HEK293 (cell line): ENCODE data around the gene IARS2.

Experiments used
- CTCF ChIA-PET: fragments of 350-600 bp; formaldehyde crosslinking; extraction: SDS; loops from one replicate; lab custom pipeline; 2021; ENCODE audit warnings: antibody characterized with exemption; lab: Yijun Ruan, JAX
- POLR2A ChIA-PET: fragments of 300-600 bp; formaldehyde crosslinking; extraction: SDS; loops from one replicate; lab custom pipeline; 2020; ENCODE audit warnings: antibody characterized with exemption, inconsistent platforms; lab: Yijun Ruan, JAX
- H3K27ac ChIP-seq: fragments of 200-500 bp; sonication (Bioruptor generic); 2 replicates; pipeline ENCODE4 v1.5.1; 2014; ENCODE audit warnings: low read depth, low read length, control low read depth, inconsistent platforms; ENCODE audit errors: extremely low read depth
- H3K36me3 ChIP-seq, 2 experiments: fragments of 200-500 bp in 1 of 2; sonication (Bioruptor generic) in 1 of 2; 1 replicate in 1 of 2; 2 replicates in 1 of 2; pipeline ENCODE4 v1.5.1; 2014 to 2017; ENCODE audit warnings: inconsistent platforms in 2 of 2, low read length in 2 of 2; ENCODE audit not compliant: control insufficient read depth in 2 of 2, insufficient read depth in 1 of 2
- H3K4me1 ChIP-seq: fragments of 200-500 bp; sonication (Bioruptor generic); 2 replicates; pipeline ENCODE4 v1.5.1; 2014; ENCODE audit warnings: mild to moderate bottlenecking, low read length, inconsistent platforms; ENCODE audit not compliant: control insufficient read depth, insufficient read depth
- H3K4me3 ChIP-seq: 2 replicates; pipeline ENCODE4 v1.5.1; 2011; ENCODE audit warnings: low read depth, mild to moderate bottlenecking, control low read depth, low read length, moderate library complexity
- H3K9me3 ChIP-seq: fragments of 200-500 bp; sonication (Bioruptor generic); 2 replicates; pipeline ENCODE4 v1.5.1; 2014; ENCODE audit warnings: low read depth, low read length, inconsistent platforms; ENCODE audit not compliant: control insufficient read depth, insufficient read depth
- BCL6B ChIP-seq: fragments of 450-650 bp; formaldehyde crosslinking; IDR thresholded peaks from 2 replicates; pipeline ENCODE4 v1.5.1; 2017; ENCODE audit warnings: missing biosample characterization, missing genetic modification characterization
- ELK4 ChIP-seq: IDR thresholded peaks from 2 replicates; pipeline ENCODE4 v1.6.1; 2011; ENCODE audit warnings: mild to moderate bottlenecking, low read depth, low read length, borderline replicate concordance
- GLI4 ChIP-seq: fragments of 450-650 bp; formaldehyde crosslinking; IDR thresholded peaks from 2 replicates; pipeline ENCODE4 v1.5.1; 2016; ENCODE audit warnings: missing biosample characterization, missing genetic modification characterization
- HIC1 ChIP-seq: fragments of 450-650 bp; formaldehyde crosslinking; IDR thresholded peaks from 2 replicates; pipeline ENCODE4 v1.5.1; 2016; ENCODE audit warnings: missing biosample characterization, missing genetic modification characterization
- KLF7 ChIP-seq: fragments of 450-650 bp; formaldehyde crosslinking; IDR thresholded peaks from 2 replicates; pipeline ENCODE4 v1.5.1; 2016; ENCODE audit warnings: missing biosample characterization, missing genetic modification characterization, borderline replicate concordance
- MZF1 ChIP-seq: fragments of 450-650 bp; formaldehyde crosslinking; IDR thresholded peaks from 2 replicates; pipeline ENCODE4 v1.5.1; 2017; ENCODE audit warnings: missing biosample characterization, missing genetic modification characterization, borderline replicate concordance
- TCF7L2 ChIP-seq: IDR thresholded peaks from 2 replicates; pipeline ENCODE4 v1.6.1; 2011; ENCODE audit warnings: low read depth, mild to moderate bottlenecking, inconsistent platforms, low read length, moderate library complexity, borderline replicate concordance
- ZFP69B ChIP-seq: fragments of 450-650 bp; formaldehyde crosslinking; IDR thresholded peaks from 2 replicates; pipeline ENCODE4 v1.5.1; 2016; ENCODE audit warnings: missing biosample characterization, missing genetic modification characterization
- ZNF114 ChIP-seq: fragments of 450-650 bp; formaldehyde crosslinking; IDR thresholded peaks from 2 replicates; pipeline ENCODE4 v1.5.0; 2017; ENCODE audit warnings: missing biosample characterization, missing genetic modification characterization
- ZNF132 ChIP-seq: fragments of 450-650 bp; formaldehyde crosslinking; IDR thresholded peaks from 2 replicates; pipeline ENCODE4 v1.5.1; 2017; ENCODE audit warnings: missing biosample characterization, missing genetic modification characterization, borderline replicate concordance
- ZNF19 ChIP-seq: fragments of 450-650 bp; formaldehyde crosslinking; IDR thresholded peaks from 2 replicates; pipeline ENCODE4; 2016; ENCODE audit warnings: missing biosample characterization, missing genetic modification characterization, low read depth
- ZNF214 ChIP-seq: fragments of 450-650 bp; formaldehyde crosslinking; IDR thresholded peaks from 2 replicates; pipeline ENCODE4 v1.5.1; 2017; ENCODE audit warnings: missing biosample characterization, mild to moderate bottlenecking, missing genetic modification characterization, borderline replicate concordance
- ZNF280D ChIP-seq: fragments of 450-650 bp; formaldehyde crosslinking; IDR thresholded peaks from 2 replicates; pipeline ENCODE4 v1.5.1; 2016; ENCODE audit warnings: missing biosample characterization, missing genetic modification characterization
- ZNF341 ChIP-seq: fragments of 450-650 bp; formaldehyde crosslinking; IDR thresholded peaks from 2 replicates; pipeline ENCODE4; 2016; ENCODE audit warnings: low read depth, missing biosample characterization, missing genetic modification characterization
- ZNF354C ChIP-seq: fragments of 450-650 bp; formaldehyde crosslinking; IDR thresholded peaks from 2 replicates; pipeline ENCODE4 v1.5.1; 2016; ENCODE audit warnings: missing biosample characterization, missing genetic modification characterization, low read depth, borderline replicate concordance
- ZNF366 ChIP-seq: fragments of 450-650 bp; formaldehyde crosslinking; conservative IDR thresholded peaks from 2 replicates; pipeline ENCODE4 v1.5.1; 2016; ENCODE audit warnings: missing biosample characterization, missing genetic modification characterization
- ZNF621 ChIP-seq: fragments of 450-650 bp; formaldehyde crosslinking; IDR thresholded peaks from 2 replicates; pipeline ENCODE4 v1.5.1; 2017; ENCODE audit warnings: missing biosample characterization, missing genetic modification characterization
- ZNF629 ChIP-seq: fragments of 450-650 bp; formaldehyde crosslinking; IDR thresholded peaks from 2 replicates; pipeline ENCODE4 v1.5.1; 2017; ENCODE audit warnings: missing biosample characterization, missing genetic modification characterization
- ZNF658 ChIP-seq: fragments of 450-650 bp; formaldehyde crosslinking; IDR thresholded peaks from 2 replicates; pipeline ENCODE4; 2016; ENCODE audit warnings: missing biosample characterization, missing genetic modification characterization
- ZNF791 ChIP-seq: fragments of 450-650 bp; formaldehyde crosslinking; IDR thresholded peaks from 2 replicates; pipeline ENCODE4 v1.5.1; 2016; ENCODE audit warnings: missing biosample characterization, missing genetic modification characterization
- ZNF830 ChIP-seq: fragments of 450-650 bp; IDR thresholded peaks from 2 replicates; pipeline ENCODE4 v1.5.0; 2018; ENCODE audit warnings: missing biosample characterization, missing genetic modification characterization, low read depth, mild to moderate bottlenecking, moderate library complexity
- ZSCAN16 ChIP-seq: fragments of 450-650 bp; formaldehyde crosslinking; IDR thresholded peaks from 2 replicates; pipeline ENCODE4 v1.5.1; 2016; ENCODE audit warnings: missing biosample characterization, missing genetic modification characterization

IARS2 gene

GRCh38 chr1:220159041-220159440 lies 65.1 kb downstream of the IARS2 start:
- TF ChIP-seq ZNF629 (tag by site-specific recombination) = no peak
- no peak for TF ChIP-seq ZNF132 (tag by site-specific recombination)
- CTCF ChIA-PET = interaction anchor here (1.9 kb wide), 1 partner anchor 31 kb away, joined by 6 read pairs; no protein-coding TSS in a partner anchor
- Histone ChIP-seq H3K36me3 (peaks cover 0 to 70% of the 10 kb centered on the region in 2 experiments; a peak in 2 of 3 replicates), H3K4me1 (no peaks in the 10 kb centered on the region), H3K9me3 (no peaks in the 10 kb centered on the region), H3K4me3 (no peak overlapping the region), H3K27ac (no peak overlapping the region)
- POLR2A ChIA-PET = no interaction called here

GRCh38 chr1:220160027-220160426 lies 66.1 kb downstream of the IARS2 start:
- ChIA-PET POLR2A (interaction anchor here (0.5 kb wide), 1 partner anchor 540 kb away, joined by 3 read pairs; no protein-coding TSS in a partner anchor), CTCF (interaction anchor here (0.6 to 1.0 kb wide), 2 partner anchors 17 to 29 kb away, joined by 3 to 6 read pairs; no protein-coding TSS in a partner anchor)
- H3K4me3 ChIP-seq = no peak overlapping the region
- peaks cover 0 to 72% of the 10 kb centered on the region in 2 experiments; a peak in 1 of 3 replicates for H3K36me3 ChIP-seq
- no peak for TF ChIP-seq ZNF621 (tag by site-specific recombination)
- no peak for TF ChIP-seq ELK4
- TF ChIP-seq ZNF366 (tag by site-specific recombination) = no peak
- no peak for TF ChIP-seq BCL6B
- TF ChIP-seq ZNF280D (tag by site-specific recombination) = no peak
- TF ChIP-seq ZNF19 = no peak
- TF ChIP-seq ZNF341 (tag by site-specific recombination) = no peak
- no peak for TF ChIP-seq ZNF658 (tag by site-specific recombination)
- TF ChIP-seq ZNF354C (tag by site-specific recombination) = no peak
- no peak for TF ChIP-seq ZFP69B (tag by site-specific recombination)
- H3K9me3 ChIP-seq = no peaks in the 10 kb centered on the region
- H3K27ac ChIP-seq = no peak overlapping the region
- H3K4me1 ChIP-seq = no peaks in the 10 kb centered on the region

- Histone ChIP-seq H3K4me1 (no peaks in the 10 kb centered on the region), H3K4me3 (no peak overlapping the region), H3K9me3 (no peaks in the 10 kb centered on the region), H3K36me3 (peaks cover 0 to 64% of the 10 kb centered on the region in 2 experiments), H3K27ac (no peak overlapping the region)
- ChIA-PET POLR2A (no interaction called here), CTCF (interaction anchor here (1.2 to 1.8 kb wide), 3 partner anchors 10 to 173 kb away, joined by 3 to 4 read pairs (median 4); no protein-coding TSS in a partner anchor)
- TF ChIP-seq KLF7 (tag by site-specific recombination) (no peak), ZNF830 (no peak), MZF1 (tag by site-specific recombination) (no peak), ZNF791 (tag by site-specific recombination) (no peak), ZNF114 (tag by site-specific recombination) (no peak), ZNF214 (tag by site-specific recombination) (no peak), GLI4 (tag by site-specific recombination) (no peak), TCF7L2 (no peak), ZSCAN16 (tag by site-specific recombination) (no peak), HIC1 (tag by site-specific recombination) (no peak)
Observed at GRCh38 chr1:220164116-220164515, 70.2 kb downstream of the IARS2 start.
